OCI-LY7 (cell line): Measurements from ENCODE around the gene LDB3.

ENCODE experiments used
- CTCF ChIP-seq: fragments of 200-600 bp; sonication (generic); conservative IDR thresholded peaks from 2 replicates; pipeline ENCODE4 v1.5.1; 2014; ENCODE audit warnings: mild to moderate bottlenecking, antibody characterized with exemption, low read length, moderate library complexity, mixed read lengths
- EZH2phosphoT487 ChIP-seq: fragments of 200-600 bp; sonication (generic); IDR thresholded peaks from 2 replicates; pipeline ENCODE4 v1.6.1; 2018; ENCODE audit warnings: low read depth, borderline replicate concordance, mild to moderate bottlenecking, mixed run types, antibody characterized with exemption, low read length, moderate library complexity, mixed read lengths

GRCh38 chr10:86749854-86750253 lies 81.5 kb downstream of the LDB3 start:
- TF ChIP-seq CTCF (no peak), EZH2phosphoT487 (no peak)
